Panc1 (cell line): ENCODE data around the gene TOP1. TPM values are rescaled to one million over a fixed set of nuclear protein-coding genes. Genes with fewer than 3 reads are reported as not detected.
A peak's percentile ranks its signal among the peaks of the same experiment; 100 is the strongest.

Experiments
- ATAC-seq: fragments of 200-7000 bp; cut with Tn5 transposase; 2 replicates; pipeline ENCODE4 v1.9.1; 2020; ENCODE audit warnings: mild to moderate bottlenecking, moderate library complexity
- BruUV-seq: library from RNA; stranded (reverse); fragments of 400-500 nt; replicated peaks from 2 replicates; lab custom pipeline; 2021; lab: Mats Ljungman, UMichigan
- CTCF ChIA-PET: fragments of 300-600 bp; sonication (Branson Sonifier 250); formaldehyde crosslinking; loops from one replicate; lab custom pipeline; 2022; ENCODE audit warnings: antibody characterized with exemption; lab: Charles Lee
- POLR2A ChIA-PET: fragments of 300-600 bp; sonication (Branson Sonifier 250); formaldehyde crosslinking; loops from one replicate; lab custom pipeline; 2022; ENCODE audit warnings: antibody characterized with exemption; lab: Charles Lee
- DNase-seq: peaks from one replicate; pipeline ENCODE4 v3.0.0-alpha.2; 2010; ENCODE audit warnings: low read depth, low spot score
- H3K27ac ChIP-seq: 2 replicates; pipeline ENCODE4 v1.5.1; 2011; ENCODE audit warnings: mild to moderate bottlenecking, low read length, inconsistent platforms
- H3K27me3 ChIP-seq: fragments of 200-500 bp; sonication (Bioruptor generic); 2 replicates; pipeline ENCODE4 v1.6.0; 2014; ENCODE audit warnings: low read length, inconsistent platforms; ENCODE audit not compliant: control insufficient read depth, insufficient read depth
- H3K36me3 ChIP-seq: fragments of 200-500 bp; sonication (Bioruptor generic); 2 replicates; pipeline ENCODE4 v1.5.1; 2014; ENCODE audit warnings: inconsistent platforms, mild to moderate bottlenecking, low read length, moderate library complexity; ENCODE audit not compliant: control insufficient read depth, insufficient read depth
- H3K4me1 ChIP-seq: 2 replicates; pipeline ENCODE4 v1.5.1; 2011; ENCODE audit warnings: inconsistent platforms, mild to moderate bottlenecking, low read length, moderate library complexity; ENCODE audit not compliant: control insufficient read depth, insufficient read depth
- H3K4me3 ChIP-seq, 2 experiments: 2 replicates each; pipeline ENCODE4 v1.5.1; 2011 to 2012; ENCODE audit warnings: low read depth in 2 of 2, low read length in 2 of 2, mild to moderate bottlenecking in 2 of 2, inconsistent platforms in 1 of 2, moderate library complexity in 1 of 2
- H3K9me3 ChIP-seq: fragments of 200-500 bp; sonication (Bioruptor generic); 2 replicates; pipeline ENCODE4 v1.5.1; 2014; ENCODE audit warnings: low read depth, mild to moderate bottlenecking, inconsistent platforms, low read length, moderate library complexity; ENCODE audit not compliant: control insufficient read depth, insufficient read depth
- CTCF ChIP-seq: fragments of 450-650 bp; IDR thresholded peaks from 2 replicates; pipeline ENCODE4 v1.5.1; 2017; ENCODE audit warnings: mild to moderate bottlenecking
- POLR2AphosphoS5 ChIP-seq: IDR thresholded peaks from 2 replicates; pipeline ENCODE4 v1.6.1; 2012; ENCODE audit warnings: mild to moderate bottlenecking, low read depth, low read length, moderate library complexity
- SIN3A ChIP-seq: IDR thresholded peaks from 2 replicates; pipeline ENCODE4 v1.6.1; 2012; ENCODE audit warnings: low read depth, mild to moderate bottlenecking, low read length, moderate library complexity, borderline replicate concordance; ENCODE audit not compliant: insufficient read depth
- TCF7L2 ChIP-seq: IDR thresholded peaks from 2 replicates; pipeline ENCODE4 v1.6.1; 2011; ENCODE audit warnings: mild to moderate bottlenecking, low read depth, low read length, inconsistent platforms
- in situ Hi-C: cut with HindIII; loops from 2 replicates; pipeline ENCODE4 v1.10.0; 2016; ENCODE audit warnings: low sequenced_read_pairs, low pct_unique_long_range_greater_than_20kb
- intact Hi-C: fragments of 100-400 bp; cut with micrococcal nuclease; formaldehyde crosslinking; loops from one replicate; pipeline ENCODE4 v1.10.0; 2022; ENCODE audit not compliant: unreplicated experiment
- total RNA-seq: library from RNA; stranded (reverse); gene quantifications from one replicate; pipeline ENCODE4 v1.2.1, GENCODE V29; 2021; ENCODE audit not compliant: unreplicated experiment
- TF ChIP-seq, protein P1 (sequence below), 2 experiments: IDR thresholded peaks; 2 replicates each; pipeline ENCODE4 v1.6.1; 2011 to 2012; ENCODE audit warnings: low read depth in 2 of 2, control low read depth in 1 of 2, low read length in 1 of 2, mild to moderate bottlenecking in 1 of 2, moderate library complexity in 1 of 2; ENCODE audit not compliant: insufficient read depth in 1 of 2

The TOP1 gene
- total RNA-seq, 1 experiment from 2014 or later, result 65.2 TPM

DNA sequence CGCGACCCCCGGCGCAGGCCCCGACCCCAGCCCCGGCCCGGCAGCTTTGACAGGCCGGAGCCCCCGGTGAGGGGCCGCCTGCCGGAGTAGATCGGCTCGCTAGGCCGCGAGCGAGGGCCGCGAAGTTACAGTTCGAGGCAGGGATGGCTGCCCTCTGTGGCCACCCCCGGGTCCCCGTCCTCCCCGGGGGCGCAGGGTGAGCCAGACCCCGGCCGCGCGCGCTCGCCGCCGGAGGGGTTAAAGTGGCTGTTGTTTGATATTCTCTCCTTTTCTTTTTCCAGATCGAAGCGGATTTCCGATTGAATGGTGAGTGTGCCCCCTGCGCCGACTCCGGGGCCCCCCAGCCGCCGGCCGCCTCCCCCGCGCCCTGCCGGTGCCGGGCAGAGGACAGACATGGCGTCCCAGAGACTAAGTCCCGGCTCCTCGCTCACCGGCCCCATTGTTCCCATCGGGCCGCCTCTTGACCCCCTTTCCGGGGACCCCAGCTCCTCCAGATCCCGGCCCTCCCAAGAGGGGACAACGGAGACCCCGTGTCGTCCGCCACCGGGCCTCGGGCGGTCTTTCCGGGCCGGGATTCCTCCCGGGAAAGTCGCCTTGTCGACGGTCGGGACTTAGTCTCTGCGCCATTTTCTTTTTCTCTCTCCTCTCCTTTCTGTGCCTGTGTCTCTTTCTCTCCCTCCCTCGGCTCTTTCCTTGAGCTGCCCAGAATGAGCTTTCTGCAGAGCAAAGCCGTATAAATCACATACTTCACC is 704 bp downstream of the TOP1 start (continued):
- no peak for TF ChIP-seq TCF7L2

DNA sequence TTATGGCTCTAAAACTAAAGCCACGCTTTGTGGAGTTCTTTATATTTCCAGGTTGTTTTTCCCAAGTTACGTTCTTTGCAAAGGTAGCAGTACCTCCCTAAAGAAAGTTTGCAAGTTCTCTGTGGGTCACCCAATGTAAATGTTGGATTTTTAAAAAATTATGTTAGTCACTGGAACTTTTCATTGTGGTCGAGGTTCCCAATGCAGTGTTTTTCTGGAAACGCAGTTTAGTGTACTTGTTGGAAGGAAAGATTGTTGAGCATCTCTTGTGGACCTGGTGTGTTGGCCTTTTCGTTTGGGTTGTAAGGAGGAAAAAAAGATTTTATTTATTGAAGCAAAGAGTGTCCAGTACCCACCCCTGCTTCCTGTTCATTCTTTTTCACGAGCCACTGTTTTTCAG is 1.4 kb downstream of the TOP1 start:
- H3K27ac ChIP-seq, result peak overlapping the region; percentile 94
- H3K9me3 ChIP-seq, result no peaks in the 10 kb centered on the region
- H3K27me3 ChIP-seq, result no peaks in the 10 kb centered on the region
- in situ Hi-C loops, result no loop called here
- POLR2A ChIA-PET, result no interaction called here
- intact Hi-C loops, result no loop called here
- no peak for DNase-seq
- CTCF ChIA-PET, result no interaction called here
- peak overlapping the region; percentile 63 to 83 for H3K4me3 ChIP-seq
- no peak for ATAC-seq
- TF ChIP-seq CTCF (no peak), POLR2AphosphoS5 (no peak), TCF7L2 (no peak), SIN3A (no peak)
- TF ChIP-seq, protein P1, sequence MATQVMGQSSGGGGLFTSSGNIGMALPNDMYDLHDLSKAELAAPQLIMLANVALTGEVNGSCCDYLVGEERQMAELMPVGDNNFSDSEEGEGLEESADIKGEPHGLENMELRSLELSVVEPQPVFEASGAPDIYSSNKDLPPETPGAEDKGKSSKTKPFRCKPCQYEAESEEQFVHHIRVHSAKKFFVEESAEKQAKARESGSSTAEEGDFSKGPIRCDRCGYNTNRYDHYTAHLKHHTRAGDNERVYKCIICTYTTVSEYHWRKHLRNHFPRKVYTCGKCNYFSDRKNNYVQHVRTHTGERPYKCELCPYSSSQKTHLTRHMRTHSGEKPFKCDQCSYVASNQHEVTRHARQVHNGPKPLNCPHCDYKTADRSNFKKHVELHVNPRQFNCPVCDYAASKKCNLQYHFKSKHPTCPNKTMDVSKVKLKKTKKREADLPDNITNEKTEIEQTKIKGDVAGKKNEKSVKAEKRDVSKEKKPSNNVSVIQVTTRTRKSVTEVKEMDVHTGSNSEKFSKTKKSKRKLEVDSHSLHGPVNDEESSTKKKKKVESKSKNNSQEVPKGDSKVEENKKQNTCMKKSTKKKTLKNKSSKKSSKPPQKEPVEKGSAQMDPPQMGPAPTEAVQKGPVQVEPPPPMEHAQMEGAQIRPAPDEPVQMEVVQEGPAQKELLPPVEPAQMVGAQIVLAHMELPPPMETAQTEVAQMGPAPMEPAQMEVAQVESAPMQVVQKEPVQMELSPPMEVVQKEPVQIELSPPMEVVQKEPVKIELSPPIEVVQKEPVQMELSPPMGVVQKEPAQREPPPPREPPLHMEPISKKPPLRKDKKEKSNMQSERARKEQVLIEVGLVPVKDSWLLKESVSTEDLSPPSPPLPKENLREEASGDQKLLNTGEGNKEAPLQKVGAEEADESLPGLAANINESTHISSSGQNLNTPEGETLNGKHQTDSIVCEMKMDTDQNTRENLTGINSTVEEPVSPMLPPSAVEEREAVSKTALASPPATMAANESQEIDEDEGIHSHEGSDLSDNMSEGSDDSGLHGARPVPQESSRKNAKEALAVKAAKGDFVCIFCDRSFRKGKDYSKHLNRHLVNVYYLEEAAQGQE (IDR thresholded peaks at IDR 0.05; ENCODE audit: insufficient read depth in 1 of 2, low read depth in 2 of 2, low read length in 1 of 2), result no peak
- H3K4me1 ChIP-seq, result peaks cover 46% of the 10 kb centered on the region
- TSS peak; percentile 84 for BruUV-seq
- H3K36me3 ChIP-seq, result peaks cover 8% of the 10 kb centered on the region

DNA sequence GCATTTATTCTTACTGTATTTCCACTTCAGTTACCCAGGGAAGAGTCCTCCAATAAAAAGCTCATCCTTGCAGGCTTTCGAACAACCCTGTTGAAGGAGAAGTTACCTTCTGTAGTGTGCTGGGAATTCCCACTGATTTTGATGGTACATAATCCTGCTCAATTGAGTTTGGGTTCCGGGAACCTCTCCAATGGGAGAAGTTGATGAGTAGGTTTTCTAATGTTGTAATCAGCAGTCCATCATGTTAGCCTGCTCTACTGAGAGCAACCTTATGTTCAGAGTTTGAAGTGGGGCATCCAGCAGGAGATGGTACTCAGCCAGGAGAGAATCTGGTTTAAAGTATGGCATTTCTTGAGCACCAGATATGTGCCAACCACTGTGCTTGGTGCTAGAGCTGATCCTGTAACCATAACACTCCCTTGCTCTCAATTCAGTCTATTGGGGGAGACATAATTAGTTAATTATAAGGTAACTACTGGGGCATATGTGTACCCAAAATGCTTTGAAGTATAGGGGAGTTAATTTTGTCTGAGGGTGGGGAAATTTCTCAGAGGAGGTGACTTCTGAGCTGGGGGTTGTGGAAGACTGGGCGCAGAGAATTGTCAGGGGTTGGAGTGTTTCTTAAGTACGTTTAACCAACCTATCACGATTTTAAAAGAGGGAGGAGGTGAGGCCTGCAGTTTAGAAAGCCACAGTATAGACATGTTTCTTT is 2.1 kb downstream of the TOP1 start:
- ChIA-PET POLR2A (no interaction called here), CTCF (no interaction called here)
- Histone ChIP-seq H3K4me1 (peaks cover 46% of the 10 kb centered on the region), H3K4me3 (peak overlapping the region; percentile 63 to 83), H3K27me3 (no peaks in the 10 kb centered on the region), H3K27ac (peak overlapping the region; percentile 94), H3K36me3 (peaks cover 8% of the 10 kb centered on the region), H3K9me3 (no peaks in the 10 kb centered on the region)
- in situ Hi-C loops, result no loop called here
- no peak for DNase-seq
- no peak for ATAC-seq
- no peak for TF ChIP-seq POLR2AphosphoS5
- no peak for TF ChIP-seq TCF7L2
- TF ChIP-seq CTCF, result no peak
- TF ChIP-seq SIN3A, result no peak
- TF ChIP-seq, protein P1 (IDR thresholded peaks at IDR 0.05; ENCODE audit: insufficient read depth in 1 of 2, low read depth in 2 of 2, low read length in 1 of 2), result no peak
- intact Hi-C loops, result no loop called here
- BruUV-seq, result no TSS peak
